PC-3 (cell line): ENCODE data around the gene MICALL2. TPM values are rescaled to one million over a fixed set of nuclear protein-coding genes. Genes with fewer than 3 reads are reported as not detected.

ENCODE experiments used
- ATAC-seq: fragments of 200-7000 bp; cut with Tn5 transposase; 2 replicates; pipeline ENCODE4 v1.9.1; 2020; ENCODE audit warnings: mild to moderate bottlenecking, moderate library complexity
- BruUV-seq: library from RNA; stranded (reverse); fragments of 400-500 nt; replicated peaks from 2 replicates; lab custom pipeline; 2021; lab: Mats Ljungman, UMichigan
- CTCF ChIA-PET: fragments of 300-600 bp; sonication (Branson Sonifier 250); formaldehyde crosslinking; loops from one replicate; lab custom pipeline; 2022; ENCODE audit warnings: antibody characterized with exemption; lab: Charles Lee
- POLR2A ChIA-PET: fragments of 300-600 bp; sonication (Branson Sonifier 250); formaldehyde crosslinking; loops from one replicate; lab custom pipeline; 2022; ENCODE audit warnings: antibody characterized with exemption; ENCODE audit not compliant: unreplicated experiment; lab: Charles Lee
- DNase-seq: peaks from one replicate; pipeline ENCODE4 v3.0.0-alpha.2; 2015
- H2AFZ ChIP-seq: fragments of 300-600 bp; sonication (generic); 2 replicates; pipeline ENCODE4 v1.6.0; 2016; ENCODE audit warnings: antibody characterized with exemption, low read length
- H3F3A ChIP-seq: fragments of 300-600 bp; sonication (generic); one replicate; pipeline ENCODE4 v1.6.0; 2017; ENCODE audit warnings: antibody characterized with exemption, low read length, control low read depth, mild to moderate bottlenecking; ENCODE audit not compliant: unreplicated experiment
- H3K27ac ChIP-seq: fragments of 300-600 bp; sonication (generic); 2 replicates; pipeline ENCODE4 v1.5.1; 2016; ENCODE audit warnings: mild to moderate bottlenecking, low read length
- H3K27me3 ChIP-seq: fragments of 300-600 bp; sonication (generic); 2 replicates; pipeline ENCODE4 v1.6.1; 2016; ENCODE audit warnings: low read length, mixed read lengths
- H3K36me3 ChIP-seq: fragments of 300-600 bp; sonication (generic); 2 replicates; pipeline ENCODE4 v1.6.1; 2016; ENCODE audit warnings: low read depth, mixed run types, low read length, mixed read lengths
- H3K4me1 ChIP-seq: fragments of 300-600 bp; sonication (generic); 2 replicates; pipeline ENCODE4 v1.5.1; 2016; ENCODE audit warnings: low read length; ENCODE audit not compliant: insufficient read depth
- H3K4me2 ChIP-seq: fragments of 300-600 bp; sonication (generic); 2 replicates; pipeline ENCODE4 v1.6.0; 2016; ENCODE audit warnings: low read length
- H3K4me3 ChIP-seq: fragments of 300-600 bp; sonication (generic); 2 replicates; pipeline ENCODE4 v1.5.1; 2016; ENCODE audit warnings: mild to moderate bottlenecking, low read length, mixed read lengths
- H3K79me2 ChIP-seq: fragments of 300-600 bp; sonication (generic); 2 replicates; pipeline ENCODE4 v1.6.1; 2017; ENCODE audit warnings: low read length, mixed read lengths
- H3K9ac ChIP-seq: fragments of 300-600 bp; sonication (generic); 2 replicates; pipeline ENCODE4 v1.6.0; 2016; ENCODE audit warnings: mild to moderate bottlenecking, low read length
- H3K9me2 ChIP-seq: fragments of 300-600 bp; sonication (generic); replicated peaks from 2 replicates; pipeline ENCODE4 v1.6.1; 2016; ENCODE audit warnings: mixed run types, low read length, mixed read lengths
- H3K9me3 ChIP-seq: fragments of 300-600 bp; sonication (generic); 2 replicates; pipeline ENCODE4 v1.6.1; 2016; ENCODE audit warnings: low read length, mixed read lengths
- H4K20me1 ChIP-seq: fragments of 300-600 bp; sonication (generic); 2 replicates; pipeline ENCODE4 v1.6.1; 2016; ENCODE audit warnings: low read length, mixed read lengths
- CTCF ChIP-seq: fragments of 300-600 bp; sonication (generic); conservative IDR thresholded peaks from 2 replicates; pipeline ENCODE4 v1.5.1; 2017; ENCODE audit warnings: antibody characterized with exemption, low read depth, mild to moderate bottlenecking, low read length
- EZH2 ChIP-seq: fragments of 300-600 bp; sonication (generic); IDR thresholded peaks from one replicate; pipeline ENCODE4 v1.6.1; 2017; ENCODE audit warnings: antibody characterized with exemption, mild to moderate bottlenecking, low read length; ENCODE audit not compliant: unreplicated experiment
- EZH2phosphoT487 ChIP-seq: fragments of 300-600 bp; sonication (generic); IDR thresholded peaks from 2 replicates; pipeline ENCODE4 v1.6.1; 2018; ENCODE audit warnings: mild to moderate bottlenecking, antibody characterized with exemption, low read length, borderline replicate concordance
- intact Hi-C: fragments of 100-400 bp; cut with micrococcal nuclease; formaldehyde crosslinking; loops from 2 replicates; pipeline ENCODE4 v1.9.0; 2023
- total RNA-seq: library from RNA; depleted of rRNA; stranded (reverse); fragments of >200 nt; gene quantifications from 2 replicates; pipeline ENCODE4 v1.2.3, GENCODE V29; 2014

MICALL2 gene
- total RNA-seq, 1 experiment from 2014 or later: 52.8 TPM

GRCh38 chr7:1481300-1481699 is 22.0 kb upstream of the MICALL2 start:
- Histone ChIP-seq H3K9ac (no peak overlapping the region), H3F3A (no peaks in the 10 kb centered on the region), H3K36me3 (peaks cover 4% of the 10 kb centered on the region; the same call in 1 of the 2 replicates), H3K4me2 (no peak overlapping the region), H3K9me3 (no peaks in the 10 kb centered on the region), H3K27me3 (no peaks in the 10 kb centered on the region), H3K4me3 (no peak overlapping the region), H3K4me1 (no peaks in the 10 kb centered on the region), H2AFZ (no peak overlapping the region), H3K79me2 (no peaks in the 10 kb centered on the region), H3K27ac (no peak overlapping the region), H4K20me1 (no peaks in the 10 kb centered on the region), H3K9me2 (no peaks in the 10 kb centered on the region)
- CTCF ChIA-PET: no interaction called here
- BruUV-seq: no TSS peak
- intact Hi-C loops: no loop called here
- POLR2A ChIA-PET: no interaction called here
- DNase-seq: no peak
- no peak for ATAC-seq
- TF ChIP-seq EZH2phosphoT487 (no peak), EZH2 (no peak), CTCF (no peak)

- Histone ChIP-seq H3K4me1 (no peaks in the 10 kb centered on the region), H4K20me1 (no peaks in the 10 kb centered on the region), H3K4me2 (no peak overlapping the region), H2AFZ (no peak overlapping the region), H3K9ac (no peak overlapping the region), H3K36me3 (peaks cover 4% of the 10 kb centered on the region; the same call in 1 of the 2 replicates), H3K27ac (no peak overlapping the region), H3K79me2 (no peaks in the 10 kb centered on the region), H3K9me3 (no peaks in the 10 kb centered on the region), H3K4me3 (no peak overlapping the region), H3F3A (no peaks in the 10 kb centered on the region), H3K9me2 (no peaks in the 10 kb centered on the region), H3K27me3 (no peaks in the 10 kb centered on the region)
- ATAC-seq (no peak), DNase-seq (no peak)
- POLR2A ChIA-PET: no interaction called here
- BruUV-seq: no TSS peak
- CTCF ChIA-PET: interaction anchor here (0.7 kb wide), 1 partner anchor 30 kb away, joined by 3 read pairs; no protein-coding TSS in a partner anchor
- TF ChIP-seq CTCF: no peak
- TF ChIP-seq EZH2: no peak
- TF ChIP-seq EZH2phosphoT487: no peak
- intact Hi-C loops: no loop called here
These were observed 21.4 kb upstream of the MICALL2 start for GRCh38 chr7:1480670-1481069.

- intact Hi-C loops: no loop called here
- ATAC-seq (no peak), DNase-seq (no peak)
- TF ChIP-seq EZH2 (no peak), CTCF (no peak), EZH2phosphoT487 (no peak)
- ChIA-PET CTCF (no interaction called here), POLR2A (no interaction called here)
- no peaks in the 10 kb centered on the region for H3K27me3 ChIP-seq
- no peak overlapping the region for H3K27ac ChIP-seq
- peaks cover 9% of the 10 kb centered on the region; the same call in 1 of the 2 replicates for H3K36me3 ChIP-seq
- no peaks in the 10 kb centered on the region for H3K9me3 ChIP-seq
- H2AFZ ChIP-seq: no peak overlapping the region
- no peak overlapping the region for H3K4me3 ChIP-seq
- H3K4me2 ChIP-seq: no peak overlapping the region
- H3K9me2 ChIP-seq: no peaks in the 10 kb centered on the region
- no peaks in the 10 kb centered on the region for H3F3A ChIP-seq
- no peak overlapping the region for H3K9ac ChIP-seq
- H3K79me2 ChIP-seq: no peaks in the 10 kb centered on the region
- no peaks in the 10 kb centered on the region for H3K4me1 ChIP-seq
- no TSS peak for BruUV-seq
- no peaks in the 10 kb centered on the region for H4K20me1 ChIP-seq
These were observed 20.0 kb upstream of the MICALL2 start for GRCh38 chr7:1479287-1479686.
